Mesothelial cell of epicardium (in vitro differentiated cells): ENCODE data around the gene C6orf15. TPM values are rescaled to one million over a fixed set of nuclear protein-coding genes. Genes with fewer than 3 reads are reported as not detected.

Experiments
- DNase-seq, 2 experiments: peaks; one replicate each; pipeline ENCODE4 v3.0.0; 2021; ENCODE audit warnings: low spot score in 2 of 2; ENCODE audit not compliant: unreplicated experiment in 2 of 2
- H3K27ac Mint-ChIP-seq: 2 replicates; pipeline ENCODE4 v1.8.0; 2021; ENCODE audit warnings: mixed read lengths
- H3K27me3 Mint-ChIP-seq: 2 replicates; pipeline ENCODE4 v1.8.0; 2021; ENCODE audit warnings: low read depth, mixed read lengths
- H3K36me3 Mint-ChIP-seq: 2 replicates; pipeline ENCODE4 v1.8.0; 2021; ENCODE audit warnings: mixed read lengths
- H3K4me1 Mint-ChIP-seq: 2 replicates; pipeline ENCODE4 v1.8.0; 2021; ENCODE audit warnings: mixed read lengths
- H3K4me3 Mint-ChIP-seq: 2 replicates; pipeline ENCODE4 v1.8.0; 2021; ENCODE audit warnings: mild to moderate bottlenecking, moderate library complexity, mixed read lengths
- H3K9me3 Mint-ChIP-seq: 2 replicates; pipeline ENCODE4 v1.8.0; 2021; ENCODE audit warnings: mixed read lengths
- CTCF ChIP-seq: fragments of 200-600 bp; sonication (generic); IDR thresholded peaks from one replicate; pipeline ENCODE4 v1.5.0; 2021; ENCODE audit warnings: antibody characterized with exemption; ENCODE audit not compliant: unreplicated experiment
- total RNA-seq: library from RNA; stranded (reverse); gene quantifications from 3 replicates; pipeline ENCODE4 v1.2.1, GENCODE V29; 2021

Gene C6orf15
- total RNA-seq, 1 donor from 2014 or later, result not detected

DNA sequence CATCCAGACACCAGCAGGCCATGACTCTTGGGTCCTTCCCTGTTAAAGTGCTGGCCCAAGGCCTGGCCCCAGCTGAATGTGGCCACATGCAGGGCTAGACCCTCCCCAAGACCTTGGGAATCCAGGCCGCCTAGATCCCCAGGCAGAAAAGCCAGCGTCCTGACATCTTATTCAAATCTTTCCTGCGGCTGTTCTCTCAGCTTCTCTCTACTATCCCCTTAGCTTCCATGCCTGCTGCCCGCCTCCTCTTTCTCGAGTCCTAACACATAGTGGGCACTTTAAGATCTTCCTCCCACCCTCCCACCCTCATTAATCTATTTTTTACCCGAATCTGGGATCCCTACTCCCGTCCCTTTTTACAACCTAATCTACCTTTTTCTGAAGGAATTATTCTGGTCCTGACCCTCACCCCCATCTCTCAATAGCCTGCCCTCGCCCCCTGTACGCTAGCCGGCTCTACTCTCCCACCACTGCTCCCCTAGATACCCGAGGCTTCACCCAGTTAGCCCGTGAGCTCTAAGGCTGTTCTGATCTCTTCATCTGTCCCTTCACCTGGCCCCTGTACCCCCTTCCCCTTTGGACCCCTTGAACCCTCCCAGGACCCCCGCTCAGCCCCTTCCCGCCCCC, 45.3 kb upstream of the C6orf15 start, which contains the start of gene CCHCR1:
TSS of gene CCHCR1 (minus strand) at position 290 of the 627 bp plus-strand sequence. CDS start at position 88, 202 bp downstream.
- DNase-seq, result no peak
- TF ChIP-seq CTCF, result no peak
- no peaks in the 10 kb centered on the region for H3K9me3 Mint-ChIP-seq
- peaks cover 26% of the 10 kb centered on the region for H3K4me1 Mint-ChIP-seq
- peak within 1 kb of the TSS; percentile 85 for H3K27ac Mint-ChIP-seq
- no peaks in the 10 kb centered on the region for H3K27me3 Mint-ChIP-seq
- peaks cover 8% of the 10 kb centered on the region for H3K36me3 Mint-ChIP-seq
- H3K4me3 Mint-ChIP-seq, result peak within 1 kb of the TSS; percentile 77

DNA sequence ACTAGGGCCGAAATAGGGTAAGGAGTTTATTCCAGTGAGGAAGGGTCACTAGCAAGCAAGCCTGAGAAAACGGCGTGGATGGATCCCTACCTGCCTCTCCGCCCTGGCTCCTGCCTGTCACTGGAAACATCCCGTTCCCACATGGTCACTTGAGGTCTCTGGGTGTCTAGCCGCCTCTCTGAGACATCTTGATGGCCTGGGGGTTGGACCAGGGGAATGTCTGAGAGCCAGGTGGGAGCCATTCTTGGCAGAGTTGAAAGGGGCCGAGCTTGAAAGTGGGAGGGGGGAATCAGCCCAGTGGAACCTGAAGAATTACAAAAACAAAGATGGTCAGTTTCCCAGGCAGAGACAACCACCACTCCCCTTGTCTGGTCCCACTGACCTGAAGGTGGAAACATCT, 44.3 kb upstream of the C6orf15 start:
- Mint-ChIP-seq H3K9me3 (no peaks in the 10 kb centered on the region), H3K27me3 (no peaks in the 10 kb centered on the region), H3K27ac (no peak overlapping the region), H3K36me3 (peaks cover 8% of the 10 kb centered on the region), H3K4me3 (no peak overlapping the region), H3K4me1 (peaks cover 26% of the 10 kb centered on the region)
- no peak for TF ChIP-seq CTCF
- no peak for DNase-seq

DNA sequence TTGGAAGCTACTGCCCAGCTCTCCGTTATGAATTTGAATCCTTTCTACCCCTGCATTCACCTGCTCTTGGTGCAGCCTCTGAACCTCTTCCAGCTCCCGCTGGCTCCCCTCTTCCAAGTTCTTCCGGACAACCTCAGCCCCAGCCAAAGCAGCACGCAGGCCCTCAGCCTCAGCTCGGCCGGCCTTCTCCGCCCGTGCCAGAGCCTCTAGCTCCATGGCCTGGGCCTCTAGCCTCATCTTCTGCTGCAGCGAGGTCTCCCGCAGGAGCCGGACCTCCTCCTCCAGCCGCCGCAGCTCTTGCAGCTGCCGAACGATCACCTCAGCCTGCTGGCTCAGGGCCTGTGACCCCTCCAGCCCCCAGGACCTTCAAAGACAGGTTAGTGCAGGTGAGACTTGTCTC, 42.1 kb upstream of the C6orf15 start:
- peaks cover 21% of the 10 kb centered on the region for H3K4me1 Mint-ChIP-seq
- peaks cover 16% of the 10 kb centered on the region for H3K36me3 Mint-ChIP-seq
- no peaks in the 10 kb centered on the region for H3K27me3 Mint-ChIP-seq
- H3K9me3 Mint-ChIP-seq, result no peaks in the 10 kb centered on the region
- TF ChIP-seq CTCF, result no peak
- H3K4me3 Mint-ChIP-seq, result no peak overlapping the region
- no peak overlapping the region for H3K27ac Mint-ChIP-seq
- no peak for DNase-seq

DNA sequence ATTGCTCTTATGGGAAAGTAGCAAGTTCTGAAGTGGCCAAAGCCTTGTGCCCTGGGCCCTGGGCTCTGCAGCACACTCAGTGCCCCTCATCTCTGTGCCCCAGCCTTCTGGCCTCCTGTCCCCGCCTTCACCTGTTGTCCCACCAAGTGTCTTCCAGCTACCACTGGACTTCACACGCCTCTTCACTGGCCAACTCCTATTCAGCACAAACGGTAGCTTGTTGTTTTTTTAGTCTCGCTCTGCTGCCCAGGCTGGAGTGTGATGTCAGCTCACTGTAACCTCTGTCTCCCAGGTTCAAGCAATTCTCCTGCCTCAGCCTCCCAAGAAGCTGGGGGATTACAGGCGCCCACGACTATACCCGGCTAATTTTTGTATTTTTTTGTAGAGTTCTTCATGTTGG, 40.4 kb upstream of the C6orf15 start:
- H3K4me1 Mint-ChIP-seq, result peaks cover 8% of the 10 kb centered on the region
- TF ChIP-seq CTCF, result no peak
- H3K27ac Mint-ChIP-seq, result no peak overlapping the region
- H3K4me3 Mint-ChIP-seq, result no peak overlapping the region
- H3K27me3 Mint-ChIP-seq, result no peaks in the 10 kb centered on the region
- DNase-seq, result no peak
- H3K36me3 Mint-ChIP-seq, result peaks cover 20% of the 10 kb centered on the region
- no peaks in the 10 kb centered on the region for H3K9me3 Mint-ChIP-seq

DNA sequence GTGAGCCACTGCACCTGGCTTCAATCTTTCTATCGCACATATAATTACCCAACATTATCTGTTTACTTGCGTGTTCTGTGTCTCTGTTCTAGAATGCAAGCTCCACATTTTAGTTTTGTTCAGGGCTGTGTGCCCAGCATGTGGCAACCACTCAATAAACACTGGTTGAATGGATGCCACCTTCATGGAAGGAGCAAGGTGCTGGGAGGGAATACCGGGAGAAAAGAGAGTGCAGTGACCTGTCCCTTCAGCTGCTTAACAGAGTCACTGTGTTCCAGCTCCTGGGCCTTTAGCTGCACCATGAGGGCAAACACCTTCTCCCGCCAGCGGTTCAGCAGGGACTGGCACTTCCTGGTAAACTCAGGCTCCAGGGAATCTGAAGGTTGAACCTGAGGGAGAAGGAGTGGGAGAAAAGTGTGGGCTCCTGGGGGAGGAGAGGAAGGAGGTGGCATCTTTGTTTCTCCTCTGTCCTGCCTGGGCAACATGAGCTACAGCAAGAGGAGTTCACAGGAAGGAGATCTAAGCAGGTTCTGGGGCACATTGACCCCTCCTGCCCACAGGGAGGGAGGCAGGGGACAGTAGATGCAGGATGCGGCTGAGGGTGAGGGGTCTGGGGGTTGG, 37.6 kb upstream of the C6orf15 start:
- H3K4me3 Mint-ChIP-seq, result no peak overlapping the region
- no peak for TF ChIP-seq CTCF
- no peak for DNase-seq
- no peak overlapping the region for H3K27ac Mint-ChIP-seq
- H3K9me3 Mint-ChIP-seq, result no peaks in the 10 kb centered on the region
- H3K4me1 Mint-ChIP-seq, result no peaks in the 10 kb centered on the region
- H3K27me3 Mint-ChIP-seq, result no peaks in the 10 kb centered on the region
- peaks cover 27% of the 10 kb centered on the region for H3K36me3 Mint-ChIP-seq
